Memory B cell (primary cell): ENCODE measurements around the gene CSNK1A1.
"Not testable (repeated sequence)": the region's sequence is repeated elsewhere in the genome, so short reads cannot be mapped to it uniquely, and the experiment has no call there.

Experiments used
- ATAC-seq: fragments of 150-1000 bp; cut with Tn5 transposase; 2 replicates; pipeline ENCODE4 v1.10.0; 2021; ENCODE audit warnings: low read depth, mild to moderate bottlenecking, moderate library complexity
- DNase-seq, 2 donors: peaks; one replicate each; pipeline ENCODE4 v3.0.0; 2022; ENCODE audit warnings: low spot score in 2 of 2
- H3K27ac Mint-ChIP-seq: one replicate; pipeline ENCODE4 v1.8.0; 2022; ENCODE audit warnings: mild to moderate bottlenecking, moderate library complexity, mixed read lengths
- H3K27me3 Mint-ChIP-seq: one replicate; pipeline ENCODE4 v1.8.0; 2022; ENCODE audit warnings: mixed read lengths
- H3K36me3 Mint-ChIP-seq: one replicate; pipeline ENCODE4 v1.8.0; 2022; ENCODE audit warnings: mild to moderate bottlenecking, mixed read lengths
- H3K4me1 Mint-ChIP-seq: one replicate; pipeline ENCODE4 v1.8.0; 2022; ENCODE audit warnings: mixed read lengths
- H3K4me3 Mint-ChIP-seq: one replicate; pipeline ENCODE4 v1.8.0; 2022; ENCODE audit warnings: mild to moderate bottlenecking, moderate library complexity, mixed read lengths
- H3K9me3 Mint-ChIP-seq: one replicate; pipeline ENCODE4 v1.8.0; 2022; ENCODE audit warnings: mixed read lengths

The CSNK1A1 gene

GRCh38 chr5:149529463-149529862, 21.8 kb downstream of the CSNK1A1 start:
- H3K4me3 Mint-ChIP-seq = no peak overlapping the region
- peaks cover 12% of the 10 kb centered on the region for H3K36me3 Mint-ChIP-seq
- no peak for ATAC-seq
- no peak overlapping the region for H3K27ac Mint-ChIP-seq
- peaks cover 42% of the 10 kb centered on the region for H3K4me1 Mint-ChIP-seq
- no peaks in the 10 kb centered on the region for H3K9me3 Mint-ChIP-seq
- no peak for DNase-seq
- no peaks in the 10 kb centered on the region for H3K27me3 Mint-ChIP-seq

GRCh38 chr5:149528281-149529060, 22.8 kb downstream of the CSNK1A1 start:
- no peaks in the 10 kb centered on the region for H3K9me3 Mint-ChIP-seq
- DNase-seq = no peak
- no peaks in the 10 kb centered on the region for H3K27me3 Mint-ChIP-seq
- peaks cover 39% of the 10 kb centered on the region for H3K4me1 Mint-ChIP-seq
- H3K36me3 Mint-ChIP-seq = peaks cover 11% of the 10 kb centered on the region
- no peak overlapping the region for H3K4me3 Mint-ChIP-seq
- no peak for ATAC-seq
- H3K27ac Mint-ChIP-seq = peak overlapping the region; percentile 42

GRCh38 chr5:149526845-149527590, 24.2 kb downstream of the CSNK1A1 start:
- Mint-ChIP-seq H3K27ac (peak overlapping the region; percentile 42), H3K36me3 (peaks cover 10% of the 10 kb centered on the region), H3K27me3 (no peaks in the 10 kb centered on the region), H3K9me3 (no peaks in the 10 kb centered on the region), H3K4me3 (peak overlapping the region; percentile 11), H3K4me1 (peaks cover 36% of the 10 kb centered on the region)
- no peak for ATAC-seq
- DNase-seq = no peak

- Mint-ChIP-seq H3K36me3 (peaks cover 11% of the 10 kb centered on the region), H3K27ac (peak overlapping the region; percentile 13), H3K9me3 (no peaks in the 10 kb centered on the region), H3K4me3 (no peak overlapping the region), H3K4me1 (peaks cover 23% of the 10 kb centered on the region), H3K27me3 (no peaks in the 10 kb centered on the region)
- DNase-seq (no peak), ATAC-seq (no peak)
These were observed 29.2 kb downstream of the CSNK1A1 start for GRCh38 chr5:149521739-149522685.

- H3K4me3 Mint-ChIP-seq = no peak overlapping the region
- H3K27me3 Mint-ChIP-seq = no peaks in the 10 kb centered on the region
- peaks cover 11% of the 10 kb centered on the region for H3K36me3 Mint-ChIP-seq
- ATAC-seq = no peak
- DNase-seq = no peak
- H3K9me3 Mint-ChIP-seq = no peaks in the 10 kb centered on the region
- no peak overlapping the region for H3K27ac Mint-ChIP-seq
- H3K4me1 Mint-ChIP-seq = peaks cover 17% of the 10 kb centered on the region
These were observed 31.6 kb downstream of the CSNK1A1 start for GRCh38 chr5:149519601-149520000.

- Mint-ChIP-seq H3K27ac (no peak overlapping the region), H3K9me3 (no peaks in the 10 kb centered on the region), H3K4me3 (no peak overlapping the region), H3K4me1 (peaks cover 15% of the 10 kb centered on the region), H3K36me3 (peaks cover 9% of the 10 kb centered on the region), H3K27me3 (no peaks in the 10 kb centered on the region)
- ATAC-seq = no peak
- DNase-seq = no peak
These were observed 32.6 kb downstream of the CSNK1A1 start for GRCh38 chr5:149518620-149519019.

GRCh38 chr5:149517461-149518122, 33.6 kb downstream of the CSNK1A1 start:
- Mint-ChIP-seq H3K36me3 (peaks cover 12% of the 10 kb centered on the region), H3K27me3 (no peaks in the 10 kb centered on the region), H3K27ac (peak overlapping the region; percentile 24), H3K9me3 (no peaks in the 10 kb centered on the region), H3K4me1 (peaks cover 14% of the 10 kb centered on the region), H3K4me3 (no peak overlapping the region)
- DNase-seq (no peak), ATAC-seq (no peak)

- no peak for ATAC-seq
- no peak for DNase-seq
- Mint-ChIP-seq H3K27ac (peak overlapping the region; percentile 39), H3K4me1 (peaks cover 7% of the 10 kb centered on the region), H3K4me3 (no peak overlapping the region), H3K9me3 (no peaks in the 10 kb centered on the region), H3K27me3 (no peaks in the 10 kb centered on the region), H3K36me3 (peaks cover 11% of the 10 kb centered on the region)
These were observed 36.7 kb downstream of the CSNK1A1 start for GRCh38 chr5:149514512-149514911.

GRCh38 chr5:149513372-149513947, 37.8 kb downstream of the CSNK1A1 start:
- H3K9me3 Mint-ChIP-seq, H3K4me1 Mint-ChIP-seq, H3K4me3 Mint-ChIP-seq, DNase-seq, H3K27ac Mint-ChIP-seq, ATAC-seq, H3K27me3 Mint-ChIP-seq: not testable (repeated sequence)
- peaks cover 12% of the 10 kb centered on the region for H3K36me3 Mint-ChIP-seq

- no peak for DNase-seq
- Mint-ChIP-seq H3K36me3 (peaks cover 25% of the 10 kb centered on the region), H3K27me3 (no peaks in the 10 kb centered on the region), H3K27ac (no peak overlapping the region), H3K4me3 (no peak overlapping the region), H3K9me3 (no peaks in the 10 kb centered on the region), H3K4me1 (no peaks in the 10 kb centered on the region)
- no peak for ATAC-seq
These were observed 41.1 kb downstream of the CSNK1A1 start for GRCh38 chr5:149510136-149510535.

GRCh38 chr5:149504677-149505076, 46.6 kb downstream of the CSNK1A1 start:
- no peak for DNase-seq
- Mint-ChIP-seq H3K4me1 (no peaks in the 10 kb centered on the region), H3K36me3 (peaks cover 25% of the 10 kb centered on the region), H3K27me3 (no peaks in the 10 kb centered on the region), H3K9me3 (no peaks in the 10 kb centered on the region), H3K4me3 (no peak overlapping the region), H3K27ac (no peak overlapping the region)
- ATAC-seq = no peak

GRCh38 chr5:149503006-149503405, 48.2 kb downstream of the CSNK1A1 start:
- H3K4me1 Mint-ChIP-seq = no peaks in the 10 kb centered on the region
- no peak for ATAC-seq
- DNase-seq = no peak
- no peak overlapping the region for H3K4me3 Mint-ChIP-seq
- H3K36me3 Mint-ChIP-seq = peaks cover 23% of the 10 kb centered on the region
- no peaks in the 10 kb centered on the region for H3K27me3 Mint-ChIP-seq
- H3K9me3 Mint-ChIP-seq = no peaks in the 10 kb centered on the region
- no peak overlapping the region for H3K27ac Mint-ChIP-seq

GRCh38 chr5:149500922-149501582, 50.2 kb downstream of the CSNK1A1 start:
- peak overlapping the region; percentile 68 for H3K27ac Mint-ChIP-seq
- no peaks in the 10 kb centered on the region for H3K4me1 Mint-ChIP-seq
- H3K4me3 Mint-ChIP-seq = no peak overlapping the region
- DNase-seq (no peak), ATAC-seq (no peak)
- no peaks in the 10 kb centered on the region for H3K9me3 Mint-ChIP-seq
- H3K27me3 Mint-ChIP-seq = no peaks in the 10 kb centered on the region
- peaks cover 21% of the 10 kb centered on the region for H3K36me3 Mint-ChIP-seq
